ENCODE data around the gene MRM1.

GRCh38 chr17:36625188-36625587 lies 23.8 kb downstream of the MRM1 start:
- TF ChIP-seq NKRF (IDR thresholded peaks at IDR 0.05; ENCODE audit: borderline replicate concordance), result no peak
- no peak for TF ChIP-seq MAZ (CRISPR knock-in tag; conservative IDR thresholded peaks at IDR 0.05 in 1 of 2, IDR thresholded peaks at IDR 0.05 in 1 of 2)
- TF ChIP-seq GTF2F1 (IDR thresholded peaks at IDR 0.05; ENCODE audit: low read depth, low read length), result no peak
- TF ChIP-seq TSHZ1 (CRISPR knock-in tag; IDR thresholded peaks at IDR 0.05), result no peak
